Hair follicular keratinocyte (primary cell): ENCODE results near the gene C11orf71. TPM values are rescaled to one million over a fixed set of nuclear protein-coding genes. Genes with fewer than 3 reads are reported as not detected.

Source experiments
- total RNA-seq: library from RNA; depleted of rRNA; stranded (reverse); fragments of >200 nt; gene quantifications from 2 replicates; pipeline ENCODE4 v1.2.3, GENCODE V29; 2015

C11orf71 gene, protein sequence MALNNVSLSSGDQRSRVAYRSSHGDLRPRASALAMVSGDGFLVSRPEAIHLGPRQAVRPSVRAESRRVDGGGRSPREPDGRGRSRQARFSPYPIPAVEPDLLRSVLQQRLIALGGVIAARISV
- 1.5 and 3.4 TPM in 2 replicates for total RNA-seq

GRCh38 chr11:114400216-114400914 lies at the start of gene C11orf71, which contains the start of gene RBM7:
Gene C11orf71 (minus strand): TSS chr11:114400511. CDS start chr11:114400331, 180 bp downstream.
Gene RBM7 (plus strand): TSS chr11:114400666. CDS start chr11:114400672, 6 bp downstream.

DNA sequence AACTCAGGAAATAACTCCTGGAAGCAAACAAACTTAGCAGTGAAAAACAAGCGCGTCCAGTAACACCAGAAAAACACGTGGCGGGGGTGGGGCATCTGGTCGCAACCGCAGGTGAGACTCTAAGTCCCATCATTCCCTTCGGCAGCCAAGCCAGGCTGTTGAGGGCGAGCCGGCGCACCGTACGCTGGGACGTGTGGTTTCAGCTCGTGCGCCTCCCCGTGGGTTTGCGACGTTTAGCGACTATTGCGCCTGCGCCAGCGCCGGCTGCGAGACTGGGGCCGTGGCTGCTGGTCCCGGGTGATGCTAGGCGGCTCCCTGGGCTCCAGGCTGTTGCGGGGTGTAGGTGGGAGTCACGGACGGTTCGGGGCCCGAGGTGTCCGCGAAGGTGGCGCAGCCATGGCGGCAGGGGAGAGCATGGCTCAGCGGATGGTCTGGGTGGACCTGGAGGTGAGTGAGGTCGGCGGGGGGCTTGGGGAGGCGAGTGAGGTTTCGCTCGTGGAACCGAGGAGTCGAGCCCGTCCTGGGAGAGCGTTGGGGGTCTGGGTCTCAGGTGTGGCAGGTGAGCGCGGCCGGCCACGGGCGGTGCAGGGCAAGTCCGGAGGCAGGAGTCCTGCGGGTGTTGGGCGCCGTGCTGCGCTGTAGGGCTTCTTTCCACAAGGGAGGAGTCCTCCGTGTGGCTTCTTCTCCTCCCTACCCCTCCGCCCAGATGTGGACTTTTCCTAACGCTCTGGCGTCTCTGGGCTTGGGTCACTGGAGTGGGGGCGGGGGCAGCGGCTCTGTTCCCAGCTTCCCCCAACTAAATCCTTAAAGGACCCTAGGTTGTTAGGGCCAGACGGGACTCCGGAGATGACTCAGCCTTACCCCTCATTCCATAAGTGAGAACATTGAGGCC lies 39.2 kb upstream of the C11orf71 start, which contains the start of gene REXO2:
REXO2 (plus strand) TSS at position 239 of the 892 bp plus-strand sequence; CDS start at position 301, 62 bp downstream.

Other genes starting within 250 kb of the C11orf71 start
- gene NNMT, start 104.1 kb downstream of the C11orf71 start, total RNA-seq, result 96.3 and 97.5 TPM in 2 replicates
- 10.5 and 14.2 TPM in 2 replicates for gene RBM7, start 155 bp upstream of the C11orf71 start, total RNA-seq
- gene REXO2, start 39.0 kb upstream of the C11orf71 start, total RNA-seq, result 219 and 223 TPM in 2 replicates
- gene NXPE1, start 159.4 kb upstream of the C11orf71 start, total RNA-seq, result not detected in 2 replicates
- not detected in 2 replicates for gene NXPE4, start 195.3 kb upstream of the C11orf71 start, total RNA-seq